ENCODE measurements around the gene C1QTNF3. TPM values are rescaled to one million over a fixed set of nuclear protein-coding genes. Genes with fewer than 3 reads are reported as not detected.

The C1QTNF3 gene
- total and polyA plus RNA-seq, 3 experiments from 2014 or later = 0.39 to 1.4 (median 1.4) TPM

DNA sequence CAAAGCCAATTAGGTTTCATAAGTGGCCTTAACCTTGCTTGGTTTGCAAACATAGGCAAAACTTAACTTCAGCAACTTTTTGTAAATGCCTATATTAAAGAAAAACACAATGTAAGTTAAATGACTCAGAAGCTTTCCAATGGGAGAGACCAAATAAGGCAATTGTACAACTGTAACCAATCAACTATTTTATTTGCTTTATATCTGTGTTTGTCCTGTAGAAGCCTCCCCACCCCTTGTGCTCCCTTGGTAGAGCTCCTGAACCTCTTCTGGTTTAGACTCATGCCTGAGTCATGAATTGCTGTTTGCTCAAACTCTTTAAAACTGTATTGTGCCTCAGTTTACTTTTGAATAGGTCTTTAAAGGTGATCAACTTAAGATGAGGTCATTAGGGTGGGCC, 3.0 kb upstream of the C1QTNF3 start:
- peaks cover 15 to 18% (median 17%) of the 10 kb centered on the region in 3 donors for H3K36me3 Mint-ChIP-seq
- H3K4me3 Mint-ChIP-seq = peak overlapping the region in 1 of 7 donors; percentile 16
- no peaks in the 10 kb centered on the region for H3K27me3 ChIP-seq (ENCODE audit: insufficient read depth, low read length, poor library complexity, severe bottlenecking)
- H3K4me1 ChIP-seq (ENCODE audit: insufficient read depth, low read length) = peaks cover 9% of the 10 kb centered on the region
- H3K4me3 ChIP-seq (ENCODE audit: low read length) = no peak overlapping the region
- no peak for DNase-seq
- H3K27ac Mint-ChIP-seq = peak overlapping the region in 5 of 8 donors; percentile 5 to 78 (median 55)
- no peaks in the 10 kb centered on the region for H3K36me3 ChIP-seq (ENCODE audit: insufficient read depth, low read length)
- no peaks in the 10 kb centered on the region for H3K9me3 ChIP-seq (ENCODE audit: low read length)
- POLR2A ChIA-PET = no interaction called here
- no peak overlapping the region for H3K27ac ChIP-seq (ENCODE audit: low read depth, low read length)
- peaks cover 0 to 32% (median 22%) of the 10 kb centered on the region in 3 donors for H3K4me1 Mint-ChIP-seq
- H3K9me3 Mint-ChIP-seq = no peaks in the 10 kb centered on the region
- H3K27me3 Mint-ChIP-seq = peaks cover 0 to 2% of the 10 kb centered on the region in 2 donors
- CTCF ChIA-PET = no interaction called here

GRCh38 chr5:34045023-34045422, 2.0 kb upstream of the C1QTNF3 start:
- Mint-ChIP-seq H3K27ac (peak overlapping the region in 7 of 8 donors; percentile 53 to 95 (median 75)), H3K4me3 (peak overlapping the region in 3 of 7 donors; percentile 28 to 73 (median 33)), H3K36me3 (peaks cover 6 to 13% (median 7%) of the 10 kb centered on the region in 3 donors), H3K27me3 (peaks cover 0 to 2% of the 10 kb centered on the region in 2 donors), H3K9me3 (no peaks in the 10 kb centered on the region), H3K4me1 (peaks cover 0 to 32% (median 22%) of the 10 kb centered on the region in 3 donors)
- peaks cover 9% of the 10 kb centered on the region for H3K4me1 ChIP-seq (ENCODE audit: insufficient read depth, low read length)
- H3K27ac ChIP-seq (ENCODE audit: low read depth, low read length) = no peak overlapping the region
- no peaks in the 10 kb centered on the region for H3K27me3 ChIP-seq (ENCODE audit: insufficient read depth, low read length, poor library complexity, severe bottlenecking)
- ChIA-PET CTCF (no interaction called here), POLR2A (no interaction called here)
- no peak overlapping the region for H3K4me3 ChIP-seq (ENCODE audit: low read length)
- H3K36me3 ChIP-seq (ENCODE audit: insufficient read depth, low read length) = no peaks in the 10 kb centered on the region
- DNase-seq = peak in 2 of 5 donors; percentile 14 to 48
- H3K9me3 ChIP-seq (ENCODE audit: low read length) = no peaks in the 10 kb centered on the region

DNA sequence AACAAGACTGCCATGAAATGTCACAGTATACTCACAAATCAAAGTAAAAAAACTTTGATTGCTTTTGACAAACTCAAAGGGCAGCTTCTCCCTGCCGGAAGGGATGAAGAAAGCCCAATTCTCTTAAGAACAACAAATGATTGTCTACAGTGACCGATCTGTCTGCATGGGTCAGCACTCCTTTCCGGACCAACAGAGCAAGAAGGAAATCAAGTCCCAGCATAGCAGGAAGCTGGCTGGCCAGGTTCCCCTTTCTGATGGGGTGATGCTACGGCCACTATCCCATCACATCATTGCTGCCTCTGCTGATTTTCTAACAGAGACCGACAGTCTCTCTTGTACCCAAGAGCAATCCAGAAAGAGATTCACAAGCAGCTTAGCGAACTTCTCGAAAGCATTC, 692 bp downstream of the C1QTNF3 start:
- H3K4me1 Mint-ChIP-seq = peaks cover 0 to 32% (median 22%) of the 10 kb centered on the region in 3 donors
- Histone ChIP-seq H3K4me1 (ENCODE audit: insufficient read depth, low read length) (peaks cover 9% of the 10 kb centered on the region), H3K27ac (ENCODE audit: low read depth, low read length) (no peak overlapping the region), H3K27me3 (ENCODE audit: insufficient read depth, low read length, poor library complexity, severe bottlenecking) (no peaks in the 10 kb centered on the region), H3K4me3 (ENCODE audit: low read length) (no peak overlapping the region), H3K36me3 (ENCODE audit: insufficient read depth, low read length) (no peaks in the 10 kb centered on the region), H3K9me3 (ENCODE audit: low read length) (no peaks in the 10 kb centered on the region)
- no peaks in the 10 kb centered on the region for H3K9me3 Mint-ChIP-seq
- no peak for DNase-seq
- ChIA-PET CTCF (no interaction called here), POLR2A (no interaction called here)
- H3K27me3 Mint-ChIP-seq = peaks cover 0 to 2% of the 10 kb centered on the region in 2 donors
- H3K27ac Mint-ChIP-seq = peak overlapping the region in 5 of 8 donors; percentile 17 to 85 (median 79)
- peaks cover 0 to 7% (median 2%) of the 10 kb centered on the region in 3 donors for H3K36me3 Mint-ChIP-seq
- peak overlapping the region in 1 of 7 donors; percentile 17 for H3K4me3 Mint-ChIP-seq

DNA sequence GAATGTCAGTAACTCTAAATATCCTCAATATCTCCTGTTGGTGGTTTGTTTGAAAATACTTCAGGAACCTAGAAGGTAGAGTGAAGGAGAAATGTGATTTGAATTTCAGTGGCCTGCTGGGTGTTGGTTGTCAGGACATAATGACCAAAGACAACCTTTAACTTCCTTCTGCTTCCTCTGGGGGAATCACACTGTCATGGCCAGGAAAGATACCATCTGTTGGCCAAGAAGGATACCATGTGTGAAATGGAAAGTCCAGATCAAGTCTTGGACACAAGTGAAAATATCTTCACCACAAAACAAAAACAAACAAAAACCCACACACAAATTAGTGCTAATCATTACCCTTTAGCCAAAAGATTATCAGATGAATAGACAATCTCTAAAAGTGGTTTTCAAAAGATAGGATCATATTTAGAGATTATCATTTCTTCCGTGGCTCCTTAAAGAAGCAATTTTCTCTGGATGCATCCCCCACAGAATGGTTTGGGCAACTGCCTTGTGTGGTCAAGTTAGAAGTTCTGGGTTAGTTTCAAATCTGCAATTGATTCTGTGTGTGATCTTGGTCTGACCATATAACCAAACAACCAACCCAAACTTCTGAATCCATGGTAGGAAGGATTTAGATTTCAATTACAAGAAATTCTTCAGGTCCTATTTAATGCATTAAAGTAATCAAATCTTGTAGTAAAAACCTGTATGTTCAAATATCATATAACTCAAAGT, 1.6 kb downstream of the C1QTNF3 start:
- no peaks in the 10 kb centered on the region for H3K9me3 ChIP-seq (ENCODE audit: low read length)
- peaks cover 0 to 28% (median 20%) of the 10 kb centered on the region in 3 donors for H3K4me1 Mint-ChIP-seq
- peaks cover 9% of the 10 kb centered on the region for H3K4me1 ChIP-seq (ENCODE audit: insufficient read depth, low read length)
- no peaks in the 10 kb centered on the region for H3K27me3 Mint-ChIP-seq
- H3K27me3 ChIP-seq (ENCODE audit: insufficient read depth, low read length, poor library complexity, severe bottlenecking) = no peaks in the 10 kb centered on the region
- CTCF ChIA-PET = no interaction called here
- DNase-seq = no peak
- H3K27ac Mint-ChIP-seq = peak overlapping the region in 2 of 8 donors; percentile 17 to 42
- H3K27ac ChIP-seq (ENCODE audit: low read depth, low read length) = no peak overlapping the region
- no peaks in the 10 kb centered on the region for H3K36me3 ChIP-seq (ENCODE audit: insufficient read depth, low read length)
- POLR2A ChIA-PET = no interaction called here
- H3K4me3 Mint-ChIP-seq = no peak overlapping the region
- peaks cover 0 to 9% (median 4%) of the 10 kb centered on the region in 3 donors for H3K36me3 Mint-ChIP-seq
- no peak overlapping the region for H3K4me3 ChIP-seq (ENCODE audit: low read length)
- no peaks in the 10 kb centered on the region for H3K9me3 Mint-ChIP-seq

DNA sequence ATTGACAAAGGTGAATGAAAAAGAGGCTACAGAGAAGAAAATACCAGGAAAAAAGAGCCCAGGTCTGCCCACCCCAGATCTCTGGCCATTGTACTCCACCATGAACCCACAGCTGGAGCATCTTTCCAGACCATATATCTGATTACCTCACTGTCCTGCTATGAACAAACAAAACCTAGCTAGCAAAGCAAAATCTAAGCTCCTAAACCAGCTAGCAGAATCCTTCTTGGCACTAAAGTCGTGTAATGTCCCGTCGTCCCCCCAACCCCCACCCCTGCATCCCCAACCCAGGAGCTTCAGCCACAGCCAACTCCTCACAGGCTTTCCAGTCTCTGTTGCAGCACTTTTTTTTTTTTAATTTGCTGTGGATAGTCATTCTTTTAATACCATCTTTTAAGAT, 2.5 kb downstream of the C1QTNF3 start:
- CTCF ChIA-PET = no interaction called here

DNA sequence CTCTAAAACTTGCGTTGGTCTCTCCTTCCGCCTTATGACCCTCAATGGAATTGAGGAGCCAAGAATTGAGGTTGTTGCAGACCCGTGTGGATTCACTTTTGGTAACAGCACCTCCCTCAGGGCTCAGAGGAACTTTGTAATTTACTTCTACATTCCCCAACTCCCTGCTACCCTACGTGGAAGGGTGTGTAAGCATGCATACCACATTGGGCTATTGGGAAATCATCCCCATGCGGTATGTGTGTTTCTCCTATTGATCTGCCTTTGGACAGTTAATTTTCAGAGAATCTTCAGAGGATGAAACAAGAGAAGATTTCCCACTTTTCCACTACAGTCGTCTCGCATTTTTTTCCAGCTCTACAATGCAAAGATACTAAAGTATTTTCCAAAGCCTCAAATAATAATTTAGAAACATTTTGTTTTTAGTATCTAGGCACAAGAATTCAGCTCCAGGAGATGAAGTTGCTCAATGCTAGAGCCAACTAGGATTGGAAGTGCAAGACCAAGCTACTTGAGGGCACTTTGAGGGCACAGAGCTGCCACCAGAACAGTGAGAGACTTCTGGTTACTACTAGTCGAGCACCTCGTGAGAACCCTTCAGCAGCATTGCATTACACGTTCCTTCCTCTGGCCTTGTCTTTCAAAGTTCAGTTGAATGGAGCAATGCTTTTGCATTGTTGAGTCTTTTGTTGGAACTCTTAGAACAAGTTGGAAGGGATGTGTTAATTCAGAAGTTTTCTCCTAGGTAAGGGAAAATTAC, 3.4 kb downstream of the C1QTNF3 start:
- H3K27ac ChIP-seq (ENCODE audit: low read depth, low read length) = no peak overlapping the region
- H3K27me3 ChIP-seq (ENCODE audit: insufficient read depth, low read length, poor library complexity, severe bottlenecking) = no peaks in the 10 kb centered on the region
- no peaks in the 10 kb centered on the region for H3K9me3 ChIP-seq (ENCODE audit: low read length)
- POLR2A ChIA-PET = no interaction called here
- Mint-ChIP-seq H3K27ac (no peak overlapping the region), H3K36me3 (peaks cover 5 to 19% (median 9%) of the 10 kb centered on the region in 3 donors), H3K9me3 (no peaks in the 10 kb centered on the region), H3K27me3 (no peaks in the 10 kb centered on the region), H3K4me1 (peaks cover 0 to 12% (median 11%) of the 10 kb centered on the region in 3 donors), H3K4me3 (no peak overlapping the region)
- peaks cover 3% of the 10 kb centered on the region for H3K4me1 ChIP-seq (ENCODE audit: insufficient read depth, low read length)
- H3K36me3 ChIP-seq (ENCODE audit: insufficient read depth, low read length) = no peaks in the 10 kb centered on the region
- no peak overlapping the region for H3K4me3 ChIP-seq (ENCODE audit: low read length)
- no peak for DNase-seq
- CTCF ChIA-PET = no interaction called here

More for the DNA sequence above, 2.5 kb downstream of the C1QTNF3 start:
- DNase-seq = no peak
- Mint-ChIP-seq H3K4me1 (peaks cover 0 to 21% (median 20%) of the 10 kb centered on the region in 3 donors), H3K27ac (no peak overlapping the region), H3K36me3 (peaks cover 5 to 10% (median 9%) of the 10 kb centered on the region in 3 donors), H3K9me3 (no peaks in the 10 kb centered on the region), H3K27me3 (no peaks in the 10 kb centered on the region), H3K4me3 (no peak overlapping the region)
- no peaks in the 10 kb centered on the region for H3K36me3 ChIP-seq (ENCODE audit: insufficient read depth, low read length)
- no peaks in the 10 kb centered on the region for H3K9me3 ChIP-seq (ENCODE audit: low read length)
- no peak overlapping the region for H3K4me3 ChIP-seq (ENCODE audit: low read length)
- no peaks in the 10 kb centered on the region for H3K27me3 ChIP-seq (ENCODE audit: insufficient read depth, low read length, poor library complexity, severe bottlenecking)
- POLR2A ChIA-PET = no interaction called here
- no peak overlapping the region for H3K27ac ChIP-seq (ENCODE audit: low read depth, low read length)
- H3K4me1 ChIP-seq (ENCODE audit: insufficient read depth, low read length) = peaks cover 6% of the 10 kb centered on the region

- H3K9me3 Mint-ChIP-seq = no peaks in the 10 kb centered on the region
- H3K9me3 ChIP-seq (ENCODE audit: low read length) = no peaks in the 10 kb centered on the region
- no peaks in the 10 kb centered on the region for H3K27me3 ChIP-seq (ENCODE audit: insufficient read depth, low read length, poor library complexity, severe bottlenecking)
- peaks cover 0 to 8% (median 6%) of the 10 kb centered on the region in 3 donors for H3K4me1 Mint-ChIP-seq
- CTCF ChIA-PET = no interaction called here
- H3K27ac ChIP-seq (ENCODE audit: low read depth, low read length) = no peak overlapping the region
- no peaks in the 10 kb centered on the region for H3K4me1 ChIP-seq (ENCODE audit: insufficient read depth, low read length)
- POLR2A ChIA-PET = no interaction called here
- H3K27ac Mint-ChIP-seq = peak overlapping the region in 1 of 8 donors; percentile 74
- no peak overlapping the region for H3K4me3 Mint-ChIP-seq
- DNase-seq = no peak
- no peaks in the 10 kb centered on the region for H3K36me3 ChIP-seq (ENCODE audit: insufficient read depth, low read length)
- H3K36me3 Mint-ChIP-seq = peaks cover 5 to 21% (median 9%) of the 10 kb centered on the region in 3 donors
- no peaks in the 10 kb centered on the region for H3K27me3 Mint-ChIP-seq
- H3K4me3 ChIP-seq (ENCODE audit: low read length) = no peak overlapping the region
Observed at GRCh38 chr5:34038838-34039237, 4.2 kb downstream of the C1QTNF3 start.

- Mint-ChIP-seq H3K36me3 (peaks cover 5 to 23% (median 12%) of the 10 kb centered on the region in 3 donors), H3K4me3 (no peak overlapping the region), H3K9me3 (no peaks in the 10 kb centered on the region)
Observed at GRCh38 chr5:34038390-34038789, 4.6 kb downstream of the C1QTNF3 start.

More at GRCh38 chr5:34038390-34038789, 4.6 kb downstream of the C1QTNF3 start:
- Mint-ChIP-seq H3K4me1 (peaks cover 0 to 5% (median 2%) of the 10 kb centered on the region in 3 donors), H3K27ac (peak overlapping the region in 1 of 8 donors; percentile 74), H3K27me3 (no peaks in the 10 kb centered on the region)
- H3K4me3 ChIP-seq (ENCODE audit: low read length) = no peak overlapping the region
- no peaks in the 10 kb centered on the region for H3K36me3 ChIP-seq (ENCODE audit: insufficient read depth, low read length)
- DNase-seq = no peak
- H3K4me1 ChIP-seq (ENCODE audit: insufficient read depth, low read length) = no peaks in the 10 kb centered on the region
- H3K27ac ChIP-seq (ENCODE audit: low read depth, low read length) = no peak overlapping the region
- CTCF ChIA-PET = no interaction called here
- POLR2A ChIA-PET = no interaction called here
- H3K9me3 ChIP-seq (ENCODE audit: low read length) = no peaks in the 10 kb centered on the region
- no peaks in the 10 kb centered on the region for H3K27me3 ChIP-seq (ENCODE audit: insufficient read depth, low read length, poor library complexity, severe bottlenecking)

Data from CD8-positive, alpha-beta memory T cell (primary cell).